ENCODE results near the gene VAMP4.

- TF ChIP-seq L3MBTL2 (conservative IDR thresholded peaks at IDR 0.05): no peak
- no peak for TF ChIP-seq ELF4 (IDR thresholded peaks at IDR 0.05)
- no peak for TF ChIP-seq BHLHE40 (IDR thresholded peaks at IDR 0.05; ENCODE audit: borderline replicate concordance)
- TF ChIP-seq FOXK2 (IDR thresholded peaks at IDR 0.05): no peak
- TF ChIP-seq PKNOX1 (IDR thresholded peaks at IDR 0.05): no peak
- TF ChIP-seq ZNF384 (IDR thresholded peaks at IDR 0.05): no peak
- no peak for TF ChIP-seq ARNT (IDR thresholded peaks at IDR 0.05)
Measured at GRCh38 chr1:171727778-171728177, 14.1 kb downstream of the VAMP4 start.
